ENCODE measurements around the gene METTL25. TPM values are rescaled to one million over a fixed set of nuclear protein-coding genes. Genes with fewer than 3 reads are reported as not detected.

The METTL25 gene
- total RNA-seq, 1 donor from 2014 or later, result 14.3 TPM

- Mint-ChIP-seq H3K9me3 (peaks cover 4% of the 10 kb centered on the region), H3K27ac (no peak overlapping the region), H3K36me3 (no peaks in the 10 kb centered on the region), H3K27me3 (no peaks in the 10 kb centered on the region), H3K4me1 (ENCODE audit: unreplicated experiment) (no peaks in the 10 kb centered on the region), H3K4me3 (no peak overlapping the region)
- TF ChIP-seq, protein P1, sequence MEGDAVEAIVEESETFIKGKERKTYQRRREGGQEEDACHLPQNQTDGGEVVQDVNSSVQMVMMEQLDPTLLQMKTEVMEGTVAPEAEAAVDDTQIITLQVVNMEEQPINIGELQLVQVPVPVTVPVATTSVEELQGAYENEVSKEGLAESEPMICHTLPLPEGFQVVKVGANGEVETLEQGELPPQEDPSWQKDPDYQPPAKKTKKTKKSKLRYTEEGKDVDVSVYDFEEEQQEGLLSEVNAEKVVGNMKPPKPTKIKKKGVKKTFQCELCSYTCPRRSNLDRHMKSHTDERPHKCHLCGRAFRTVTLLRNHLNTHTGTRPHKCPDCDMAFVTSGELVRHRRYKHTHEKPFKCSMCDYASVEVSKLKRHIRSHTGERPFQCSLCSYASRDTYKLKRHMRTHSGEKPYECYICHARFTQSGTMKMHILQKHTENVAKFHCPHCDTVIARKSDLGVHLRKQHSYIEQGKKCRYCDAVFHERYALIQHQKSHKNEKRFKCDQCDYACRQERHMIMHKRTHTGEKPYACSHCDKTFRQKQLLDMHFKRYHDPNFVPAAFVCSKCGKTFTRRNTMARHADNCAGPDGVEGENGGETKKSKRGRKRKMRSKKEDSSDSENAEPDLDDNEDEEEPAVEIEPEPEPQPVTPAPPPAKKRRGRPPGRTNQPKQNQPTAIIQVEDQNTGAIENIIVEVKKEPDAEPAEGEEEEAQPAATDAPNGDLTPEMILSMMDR (conservative IDR thresholded peaks at IDR 0.05), result no peak
- DNase-seq (ENCODE audit: extremely low spot score, unreplicated experiment), result no peak
Observed at GRCh38 chr12:82486524-82487235, 128.4 kb downstream of the METTL25 start.

DNA sequence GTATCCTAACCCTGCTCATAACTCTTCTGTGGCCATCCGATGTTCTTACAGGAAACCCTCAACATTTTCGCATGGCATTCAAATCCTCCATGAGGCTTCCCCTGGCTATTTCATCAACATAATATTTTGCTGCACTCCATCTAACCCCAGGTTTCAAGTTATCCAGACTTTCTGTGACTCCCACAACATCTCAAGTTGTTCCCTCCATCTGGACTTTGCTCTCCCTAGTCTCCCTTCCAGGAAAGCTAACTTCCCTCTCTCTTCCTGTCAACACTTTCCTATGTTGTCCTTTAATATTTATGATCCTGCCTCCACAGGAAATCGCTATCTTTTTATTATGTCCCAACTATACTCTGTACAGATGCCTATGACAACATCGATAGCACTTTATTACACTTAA is 146.1 kb downstream of the METTL25 start:
- Mint-ChIP-seq H3K36me3 (no peaks in the 10 kb centered on the region), H3K27ac (no peak overlapping the region), H3K4me1 (ENCODE audit: unreplicated experiment) (no peaks in the 10 kb centered on the region), H3K27me3 (peaks cover 11% of the 10 kb centered on the region), H3K4me3 (no peak overlapping the region), H3K9me3 (no peaks in the 10 kb centered on the region)
- DNase-seq (ENCODE audit: extremely low spot score, unreplicated experiment), result no peak
- TF ChIP-seq, protein P1 (conservative IDR thresholded peaks at IDR 0.05), result no peak

- DNase-seq (ENCODE audit: extremely low spot score, unreplicated experiment), result no peak
- TF ChIP-seq, protein P1 (conservative IDR thresholded peaks at IDR 0.05), result no peak
- Mint-ChIP-seq H3K9me3 (no peaks in the 10 kb centered on the region), H3K4me1 (ENCODE audit: unreplicated experiment) (no peaks in the 10 kb centered on the region), H3K27me3 (peaks cover 11% of the 10 kb centered on the region), H3K36me3 (no peaks in the 10 kb centered on the region), H3K4me3 (no peak overlapping the region), H3K27ac (no peak overlapping the region)
Observed at GRCh38 chr12:82505150-82505549, 146.8 kb downstream of the METTL25 start.

GRCh38 chr12:82507686-82508085 is 149.4 kb downstream of the METTL25 start:
- H3K4me3 Mint-ChIP-seq, result no peak overlapping the region
- DNase-seq (ENCODE audit: extremely low spot score, unreplicated experiment), result no peak
- no peaks in the 10 kb centered on the region for H3K36me3 Mint-ChIP-seq
- no peaks in the 10 kb centered on the region for H3K4me1 Mint-ChIP-seq (ENCODE audit: unreplicated experiment)
- H3K27me3 Mint-ChIP-seq, result no peaks in the 10 kb centered on the region
- no peak overlapping the region for H3K27ac Mint-ChIP-seq
- TF ChIP-seq, protein P1 (conservative IDR thresholded peaks at IDR 0.05), result no peak
- no peaks in the 10 kb centered on the region for H3K9me3 Mint-ChIP-seq

DNA sequence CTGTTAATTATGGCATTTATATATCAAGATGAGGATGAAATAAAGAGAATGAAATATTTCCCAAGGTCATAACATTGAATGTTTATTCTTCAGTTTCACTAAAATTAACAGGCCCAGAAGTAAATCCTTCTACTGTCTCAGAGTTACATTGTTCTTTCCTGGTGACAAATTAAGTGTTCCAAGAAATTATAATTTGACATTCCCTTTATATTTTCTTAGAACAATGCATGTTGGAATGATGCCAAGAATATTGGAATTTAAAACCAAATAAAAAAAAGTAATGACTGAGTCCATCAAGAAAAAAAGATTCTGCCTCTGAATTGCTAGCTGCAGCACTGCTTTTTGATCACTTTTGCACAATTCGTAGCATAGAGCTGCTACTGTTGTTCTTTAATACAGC is 152.1 kb downstream of the METTL25 start:
- TF ChIP-seq, protein P1 (conservative IDR thresholded peaks at IDR 0.05), result no peak
- Mint-ChIP-seq H3K27ac (no peak overlapping the region), H3K4me3 (no peak overlapping the region), H3K4me1 (ENCODE audit: unreplicated experiment) (no peaks in the 10 kb centered on the region), H3K36me3 (no peaks in the 10 kb centered on the region), H3K9me3 (no peaks in the 10 kb centered on the region), H3K27me3 (no peaks in the 10 kb centered on the region)
- DNase-seq (ENCODE audit: extremely low spot score, unreplicated experiment), result no peak

Measured in type B pancreatic cell (in vitro differentiated cells).